Endothelial cell of umbilical vein (primary cell): Measurements from ENCODE around the gene NYAP1. TPM values are rescaled to one million over a fixed set of nuclear protein-coding genes. Genes with fewer than 3 reads are reported as not detected.

Source experiments
- BruUV-seq: library from RNA; stranded (reverse); fragments of 400-500 nt; replicated peaks from 2 replicates; lab custom pipeline; 2021; lab: Mats Ljungman, UMichigan
- CTCF ChIA-PET: fragments of 300-600, 350-600 bp; sonication (Branson Sonifier 250); formaldehyde crosslinking; loops from one replicate; lab custom pipeline; 2021; ENCODE audit warnings: antibody characterized with exemption, inconsistent platforms; lab: Charles Lee
- POLR2A ChIA-PET: fragments of 300-600, 350-600 bp; sonication (Branson Sonifier 250); formaldehyde crosslinking; loops from one replicate; lab custom pipeline; 2021; ENCODE audit warnings: antibody characterized with exemption, inconsistent platforms; lab: Charles Lee
- DNase-seq: peaks from one replicate; pipeline ENCODE4 v3.0.0-alpha.2; 2011; ENCODE audit warnings: low read depth, low spot score
- FAIRE-seq: peaks from 2 replicates; lab custom pipeline; 2011; peaks lifted over from hg19 to GRCh38; lab: Jason Lieb, UNC
- H2AFZ ChIP-seq: 2 replicates; pipeline ENCODE4 v1.6.0; 2012; ENCODE audit warnings: low read depth, low read length, control low read depth, inconsistent platforms
- H3K27ac ChIP-seq: 2 replicates; pipeline ENCODE4 v1.5.1; 2011; ENCODE audit warnings: low read depth, mild to moderate bottlenecking, control low read depth, low read length, moderate library complexity; ENCODE audit not compliant: insufficient read depth
- H3K27me3 ChIP-seq, 2 experiments: 2 replicates each; pipeline versions ENCODE4 v1.6.0 to v1.6.1; 2011; ENCODE audit warnings: low read length in 2 of 2, mixed read lengths in 1 of 2; ENCODE audit not compliant: control insufficient read depth in 2 of 2, insufficient read depth in 2 of 2
- H3K36me3 ChIP-seq, 2 experiments: 2 replicates in 1 of 2; 3 replicates in 1 of 2; pipeline ENCODE4 v1.5.1; 2011; ENCODE audit warnings: low read length in 2 of 2, mild to moderate bottlenecking in 1 of 2, moderate library complexity in 1 of 2; ENCODE audit not compliant: control insufficient read depth in 2 of 2, insufficient read depth in 2 of 2; ENCODE audit errors: extremely low read depth in 1 of 2
- H3K4me1 ChIP-seq: 3 replicates; pipeline ENCODE4 v1.5.1; 2011; ENCODE audit warnings: mild to moderate bottlenecking, low read length; ENCODE audit not compliant: control insufficient read depth, insufficient read depth; ENCODE audit errors: extremely low read depth
- H3K4me2 ChIP-seq: 2 replicates; pipeline ENCODE4 v1.6.1; 2011; ENCODE audit warnings: low read length, control low read depth, mixed read lengths; ENCODE audit not compliant: insufficient read depth
- H3K4me3 ChIP-seq, 3 experiments: fragments of 200-600 bp in 1 of 3; sonication (generic), shearing (Covaris generic) in 1 of 3; replicated peaks in 1 of 3; 2 replicates each; pipeline ENCODE4 v1.5.1; 2011 to 2016; ENCODE audit warnings: control low read depth in 3 of 3, low read length in 3 of 3, mild to moderate bottlenecking in 2 of 3, inconsistent platforms in 1 of 3, low read depth in 1 of 3, moderate library complexity in 1 of 3; ENCODE audit not compliant: insufficient read depth in 1 of 3
- H3K79me2 ChIP-seq: 2 replicates; pipeline ENCODE4 v1.6.0; 2012; ENCODE audit warnings: low read length, inconsistent platforms; ENCODE audit not compliant: control insufficient read depth, insufficient read depth
- H3K9ac ChIP-seq: replicated peaks from 2 replicates; pipeline ENCODE3; 2011; ENCODE audit warnings: low read length, control low read depth; ENCODE audit not compliant: insufficient read depth; ENCODE audit errors: extremely low read depth
- H3K9me1 ChIP-seq: replicated peaks from 3 replicates; pipeline ENCODE4 v1.6.0; 2011; ENCODE audit warnings: mild to moderate bottlenecking, low read length; ENCODE audit not compliant: control insufficient read depth, insufficient read depth; ENCODE audit errors: extremely low read depth
- H3K9me3 ChIP-seq: replicated peaks from 2 replicates; pipeline ENCODE4 v1.5.1; 2012; ENCODE audit warnings: low read length, inconsistent platforms; ENCODE audit not compliant: control insufficient read depth, insufficient read depth
- H4K20me1 ChIP-seq: replicated peaks from 2 replicates; pipeline ENCODE3; 2011; ENCODE audit warnings: mild to moderate bottlenecking, low read length; ENCODE audit not compliant: control insufficient read depth, insufficient read depth; ENCODE audit errors: extremely low read depth
- EZH2 ChIP-seq: IDR thresholded peaks from 2 replicates; pipeline ENCODE4 v1.6.1; 2012; ENCODE audit warnings: borderline replicate concordance, low read depth, mild to moderate bottlenecking, moderate library complexity, low read length, inconsistent platforms; ENCODE audit not compliant: severe bottlenecking
- FOS ChIP-seq: IDR thresholded peaks from 2 replicates; pipeline ENCODE4 v1.6.1; 2011; ENCODE audit warnings: mild to moderate bottlenecking, low read length, moderate library complexity, borderline replicate concordance; ENCODE audit not compliant: insufficient read depth
- dilution Hi-C: fragments of 300-500 bp; cut with MboI; formaldehyde crosslinking; loops from one replicate; pipeline ENCODE4 v1.15.0; 2019; ENCODE audit warnings: low sequenced_read_pairs; ENCODE audit not compliant: extremely low pct_ligation_motif_present
- intact Hi-C: fragments of 100-400 bp; cut with micrococcal nuclease; formaldehyde crosslinking; loops from one replicate; pipeline ENCODE4 v1.10.0; 2022
- polyA plus RNA-seq, 4 experiments: library from polyadenylated mRNA; depleted of rRNA in 3 of 4; stranded (reverse) in 3 of 4; unstranded in 1 of 4; fragments of >200 nt; gene quantifications; 2 replicates each; pipeline versions ENCODE4 v1.2.1 to v1.2.3, GENCODE V29; 2011 to 2012; ENCODE audit warnings: missing spikeins in 1 of 4
- total RNA-seq: library from RNA; stranded (reverse); gene quantifications from 2 replicates; pipeline ENCODE4 v1.2.3, GENCODE V29; 2021
- TF ChIP-seq, protein P1 (sequence below), 2 donors: IDR thresholded peaks; 1 replicate in 1 of 2; 2 replicates in 1 of 2; pipeline ENCODE4 v1.5.1; 2011; ENCODE audit warnings: low read length in 2 of 2, mild to moderate bottlenecking in 2 of 2, moderate library complexity in 2 of 2, control low read depth in 1 of 2, inconsistent platforms in 1 of 2, low read depth in 1 of 2; ENCODE audit not compliant: insufficient read depth in 1 of 2; ENCODE audit errors: extremely low read depth in 1 of 2

Gene NYAP1
- total and polyA plus RNA-seq, 2 donors (not counting 3 experiments of a cell fraction or from before 2014, with no cell fraction given) = 0.37 to 2.8 TPM

DNA sequence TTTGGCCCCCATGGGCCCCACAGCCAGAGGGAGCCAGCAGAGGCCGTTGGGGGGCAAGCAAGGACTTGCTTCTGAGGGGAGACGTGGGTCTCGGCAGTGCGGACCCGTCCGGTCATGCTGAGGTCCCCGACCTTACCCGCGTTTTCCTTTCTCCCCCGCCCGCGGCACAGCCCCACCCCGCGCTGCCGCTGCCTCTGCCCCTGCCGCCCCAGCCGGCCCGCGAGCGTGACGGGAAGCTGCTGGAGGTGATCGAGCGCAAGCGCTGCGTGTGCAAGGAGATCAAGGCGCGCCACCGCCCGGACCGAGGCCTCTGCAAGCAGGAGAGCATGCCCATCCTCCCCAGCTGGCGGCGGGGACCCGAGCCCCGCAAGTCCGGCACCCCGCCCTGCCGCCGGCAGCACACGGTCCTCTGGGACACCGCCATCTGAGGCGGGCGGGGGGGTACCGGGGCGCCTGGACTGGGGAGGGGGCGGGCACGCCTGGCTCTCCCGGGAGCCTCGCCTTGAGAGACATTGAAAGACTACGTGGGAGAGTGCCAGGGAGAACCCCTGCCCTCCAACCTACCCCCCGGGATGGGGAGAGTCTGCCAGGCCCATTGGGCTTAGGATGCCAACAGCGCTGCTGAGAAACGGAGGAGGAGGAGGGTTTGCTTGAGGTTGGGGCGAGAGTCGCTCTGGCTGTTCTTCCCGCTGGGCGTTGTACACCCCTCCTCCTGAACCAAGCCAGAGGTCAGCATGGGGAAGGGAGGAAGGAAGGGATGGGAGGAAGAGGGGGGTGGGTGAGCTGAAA lies 9.9 kb downstream of the NYAP1 start:
- peaks cover 7% of the 10 kb centered on the region for H3K4me1 ChIP-seq
- POLR2A ChIA-PET = interaction anchor here (0.6 kb wide), 1 partner anchor 15 kb away, joined by 4 read pairs; no protein-coding TSS in a partner anchor

More for the DNA sequence above, 9.9 kb downstream of the NYAP1 start:
- H3K27ac ChIP-seq = no peak overlapping the region
- DNase-seq (peak; percentile 46), FAIRE-seq (peak; percentile 46)
- no peaks in the 10 kb centered on the region for H3K9me3 ChIP-seq
- dilution Hi-C loops (no loop called here), intact Hi-C loops (no loop called here)
- H3K4me3 ChIP-seq = peak overlapping the region in 2 of 3 experiments; percentile 7 to 34
- H3K79me2 ChIP-seq = no peaks in the 10 kb centered on the region
- H3K4me2 ChIP-seq = peak overlapping the region; percentile 42
- TF ChIP-seq EZH2 (no peak), FOS (no peak)
- TF ChIP-seq, protein P1, sequence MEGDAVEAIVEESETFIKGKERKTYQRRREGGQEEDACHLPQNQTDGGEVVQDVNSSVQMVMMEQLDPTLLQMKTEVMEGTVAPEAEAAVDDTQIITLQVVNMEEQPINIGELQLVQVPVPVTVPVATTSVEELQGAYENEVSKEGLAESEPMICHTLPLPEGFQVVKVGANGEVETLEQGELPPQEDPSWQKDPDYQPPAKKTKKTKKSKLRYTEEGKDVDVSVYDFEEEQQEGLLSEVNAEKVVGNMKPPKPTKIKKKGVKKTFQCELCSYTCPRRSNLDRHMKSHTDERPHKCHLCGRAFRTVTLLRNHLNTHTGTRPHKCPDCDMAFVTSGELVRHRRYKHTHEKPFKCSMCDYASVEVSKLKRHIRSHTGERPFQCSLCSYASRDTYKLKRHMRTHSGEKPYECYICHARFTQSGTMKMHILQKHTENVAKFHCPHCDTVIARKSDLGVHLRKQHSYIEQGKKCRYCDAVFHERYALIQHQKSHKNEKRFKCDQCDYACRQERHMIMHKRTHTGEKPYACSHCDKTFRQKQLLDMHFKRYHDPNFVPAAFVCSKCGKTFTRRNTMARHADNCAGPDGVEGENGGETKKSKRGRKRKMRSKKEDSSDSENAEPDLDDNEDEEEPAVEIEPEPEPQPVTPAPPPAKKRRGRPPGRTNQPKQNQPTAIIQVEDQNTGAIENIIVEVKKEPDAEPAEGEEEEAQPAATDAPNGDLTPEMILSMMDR (IDR thresholded peaks at IDR 0.05; ENCODE audit: extremely low read depth in 1 of 2, insufficient read depth in 1 of 2, low read depth in 1 of 2, low read length in 2 of 2) = peak in 1 of 2 donors; percentile 2
- H3K9me1 ChIP-seq = no peaks in the 10 kb centered on the region
- BruUV-seq = no TSS peak
- H4K20me1 ChIP-seq = no peaks in the 10 kb centered on the region
- H3K36me3 ChIP-seq = no peaks in the 10 kb centered on the region
- CTCF ChIA-PET = interaction anchor here (1.0 to 3.3 kb wide), 6 partner anchors 10 to 91 kb away, joined by 3 to 38 read pairs (median 5); partner anchors contain the start of gene NYAP1
- H2AFZ ChIP-seq = peak overlapping the region; percentile 93
- no peak overlapping the region for H3K9ac ChIP-seq
- no peaks in the 10 kb centered on the region for H3K27me3 ChIP-seq
